OCI-LY7 (cell line): Measurements from ENCODE around the gene SLC44A5.

ENCODE experiments used
- CTCF ChIP-seq: fragments of 200-600 bp; sonication (generic); conservative IDR thresholded peaks from 2 replicates; pipeline ENCODE4 v1.5.1; 2014; ENCODE audit warnings: mild to moderate bottlenecking, antibody characterized with exemption, low read length, moderate library complexity, mixed read lengths
- EZH2phosphoT487 ChIP-seq: fragments of 200-600 bp; sonication (generic); IDR thresholded peaks from 2 replicates; pipeline ENCODE4 v1.6.1; 2018; ENCODE audit warnings: low read depth, borderline replicate concordance, mild to moderate bottlenecking, mixed run types, antibody characterized with exemption, low read length, moderate library complexity, mixed read lengths

GRCh38 chr1:75396260-75396659 is 214.7 kb downstream of the SLC44A5 start:
- TF ChIP-seq CTCF (no peak), EZH2phosphoT487 (no peak)
